Measurements from ENCODE around the gene UBXN2A. TPM values are rescaled to one million over a fixed set of nuclear protein-coding genes. Genes with fewer than 3 reads are reported as not detected.
"Not testable (repeated sequence)": the region's sequence is repeated elsewhere in the genome, so short reads cannot be mapped to it uniquely, and the experiment has no call there.

UBXN2A gene
- total RNA-seq, 6 experiments from 2014 or later, result 4.6 to 7.9 (median 6.2) TPM

- no peak for ATAC-seq
Observed at GRCh38 chr2:24024996-24025663, 84.9 kb downstream of the UBXN2A start.

GRCh38 chr2:24026233-24026632 lies 86.0 kb downstream of the UBXN2A start:
- H3K27me3 ChIP-seq, result no peaks in the 10 kb centered on the region
- TF ChIP-seq POLR2A (IDR thresholded peaks at IDR 0.05) (no peak), CTCF (IDR thresholded peaks at IDR 0.05) (no peak)
- H3K9me3 ChIP-seq, result no peaks in the 10 kb centered on the region
- H3K36me3 ChIP-seq, result peaks cover 0 to 25% (median 0%) of the 10 kb centered on the region in 4 donors
- WGBS (ENCODE audit: insufficient coverage, low coverage, low lambda C conversion rate, missing lambda C conversion rate), result 100% methylated on average over 1 of the region's 2 CpGs
- DNase-seq (no peak), ATAC-seq (no peak)
- no peak overlapping the region for H3K27ac ChIP-seq
- H3K4me1 ChIP-seq, result no peaks in the 10 kb centered on the region
- intact Hi-C loops (cut with DNase I), result no loop called here
- H3K4me3 ChIP-seq, result no peak overlapping the region

More at GRCh38 chr2:24024996-24025663, 84.9 kb downstream of the UBXN2A start:
- Histone ChIP-seq H3K4me3 (no peak overlapping the region), H3K9me3 (no peaks in the 10 kb centered on the region), H3K27ac (no peak overlapping the region), H3K36me3 (peaks cover 0 to 17% (median 0%) of the 10 kb centered on the region in 4 donors), H3K27me3 (no peaks in the 10 kb centered on the region), H3K4me1 (no peaks in the 10 kb centered on the region)
- no peak for DNase-seq
- TF ChIP-seq POLR2A (IDR thresholded peaks at IDR 0.05) (no peak), CTCF (IDR thresholded peaks at IDR 0.05) (no peak)
- intact Hi-C loops (cut with DNase I), result no loop called here
- 84% methylated on average over 8 of the region's 17 CpGs for WGBS (ENCODE audit: insufficient coverage, low coverage, low lambda C conversion rate, missing lambda C conversion rate)

GRCh38 chr2:24038786-24039499 lies 98.7 kb downstream of the UBXN2A start:
- intact Hi-C loops (cut with DNase I), result no loop called here
- no peak for ATAC-seq
- Histone ChIP-seq H3K4me1 (no peaks in the 10 kb centered on the region), H3K36me3 (peaks cover 0 to 18% (median 5%) of the 10 kb centered on the region in 4 donors), H3K27me3 (no peaks in the 10 kb centered on the region), H3K27ac (no peak overlapping the region), H3K4me3 (no peak overlapping the region), H3K9me3 (no peaks in the 10 kb centered on the region)
- DNase-seq, result no peak
- 100% methylated on average over 3 of the region's 9 CpGs for WGBS (ENCODE audit: insufficient coverage, low coverage, low lambda C conversion rate, missing lambda C conversion rate)
- TF ChIP-seq POLR2A (IDR thresholded peaks at IDR 0.05), result no peak
- no peak for TF ChIP-seq CTCF (IDR thresholded peaks at IDR 0.05)

GRCh38 chr2:24040511-24040910 lies 100.2 kb downstream of the UBXN2A start:
- 95% methylated on average over 4 of the region's 4 CpGs for WGBS (ENCODE audit: insufficient coverage, low coverage, low lambda C conversion rate, missing lambda C conversion rate)
- intact Hi-C loops (cut with DNase I), result no loop called here
- Histone ChIP-seq H3K36me3 (peaks cover 0 to 18% (median 5%) of the 10 kb centered on the region in 4 donors), H3K27me3 (no peaks in the 10 kb centered on the region), H3K4me3 (no peak overlapping the region), H3K27ac (no peak overlapping the region), H3K9me3 (no peaks in the 10 kb centered on the region), H3K4me1 (no peaks in the 10 kb centered on the region)
- DNase-seq (no peak), ATAC-seq (no peak)
- TF ChIP-seq CTCF (IDR thresholded peaks at IDR 0.05), result no peak
- TF ChIP-seq POLR2A (IDR thresholded peaks at IDR 0.05), result no peak

GRCh38 chr2:24043133-24043532 lies 102.9 kb downstream of the UBXN2A start:
- intact Hi-C loops (cut with DNase I); H3K27ac ChIP-seq; ATAC-seq; H3K4me3 ChIP-seq; H3K27me3 ChIP-seq; DNase-seq; H3K9me3 ChIP-seq: not testable (repeated sequence)
- peaks cover 0 to 12% (median 5%) of the 10 kb centered on the region in 4 donors for H3K36me3 ChIP-seq
- peaks cover 0 to 12% (median 5%) of the 10 kb centered on the region in 4 donors for H3K4me1 ChIP-seq
- 96% methylated on average over 5 of the region's 6 CpGs for WGBS (ENCODE audit: insufficient coverage, low coverage, low lambda C conversion rate, missing lambda C conversion rate)

Data from right lobe of liver (tissue), 6 donors.